Mesodermal cell (in vitro differentiated cells): ENCODE data around the gene PLOD1.

Source experiments
- H3K27ac ChIP-seq: 2 replicates; pipeline ENCODE4 v1.7.0; 2013; ENCODE audit warnings: mild to moderate bottlenecking, low read depth, low read length, moderate library complexity; ENCODE audit not compliant: severe bottlenecking
- H3K36me3 ChIP-seq: 2 replicates; pipeline ENCODE4 v1.7.1; 2013; ENCODE audit warnings: mild to moderate bottlenecking, low read length, moderate library complexity; ENCODE audit not compliant: control insufficient read depth, insufficient read depth
- H3K4me1 ChIP-seq: one replicate; pipeline ENCODE4 v1.7.1; 2013; ENCODE audit warnings: mild to moderate bottlenecking, low read length; ENCODE audit not compliant: insufficient read depth, control insufficient read depth, poor library complexity, severe bottlenecking
- H3K4me3 ChIP-seq: 2 replicates; pipeline ENCODE4 v1.7.0; 2013; ENCODE audit warnings: low read length, control low read depth, mild to moderate bottlenecking; ENCODE audit not compliant: insufficient read depth, poor library complexity, severe bottlenecking; ENCODE audit errors: extremely low read depth
- H3K9me3 ChIP-seq: 2 replicates; pipeline ENCODE4 v1.7.1; 2013; ENCODE audit warnings: mild to moderate bottlenecking, low read length, moderate library complexity; ENCODE audit not compliant: control insufficient read depth
- WGBS, 2 experiments: methylation state at CpG; one replicate each; pipeline ENCODE4 v1.1.5; 2013; ENCODE audit warnings: missing lambda C conversion rate in 2 of 2; ENCODE audit not compliant: insufficient coverage in 2 of 2; 5-methylcytosine and 5-hydroxymethylcytosine counted together

Gene PLOD1

DNA sequence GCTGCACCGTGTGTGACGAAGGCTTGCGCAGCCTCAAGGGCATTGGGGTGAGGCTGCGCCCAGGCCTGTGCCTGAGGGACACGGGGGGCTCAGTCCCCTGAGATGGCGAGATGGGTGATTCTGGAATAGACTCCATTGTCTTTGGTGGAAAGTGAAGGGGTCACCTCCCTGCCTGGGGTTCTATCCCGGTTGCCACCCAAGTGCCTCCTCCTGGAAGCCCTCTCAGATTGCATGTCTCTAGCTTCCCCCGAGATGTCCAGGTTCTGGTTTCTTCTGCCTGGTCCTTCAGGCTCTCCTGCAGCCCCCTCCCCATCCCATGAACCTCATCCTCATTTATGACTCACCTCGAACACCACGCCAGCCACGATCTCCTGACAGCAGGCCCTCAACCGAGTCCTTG is 23.4 kb downstream of the PLOD1 start:
- 97% methylated on average over 8 to 12 of the region's 12 CpGs for WGBS, 2 experiments
- H3K36me3 ChIP-seq, result peaks cover 80% of the 10 kb centered on the region
- H3K27ac ChIP-seq, result no peak overlapping the region
- no peaks in the 10 kb centered on the region for H3K4me1 ChIP-seq
- H3K4me3 ChIP-seq, result no peak overlapping the region
- H3K9me3 ChIP-seq, result no peaks in the 10 kb centered on the region

DNA sequence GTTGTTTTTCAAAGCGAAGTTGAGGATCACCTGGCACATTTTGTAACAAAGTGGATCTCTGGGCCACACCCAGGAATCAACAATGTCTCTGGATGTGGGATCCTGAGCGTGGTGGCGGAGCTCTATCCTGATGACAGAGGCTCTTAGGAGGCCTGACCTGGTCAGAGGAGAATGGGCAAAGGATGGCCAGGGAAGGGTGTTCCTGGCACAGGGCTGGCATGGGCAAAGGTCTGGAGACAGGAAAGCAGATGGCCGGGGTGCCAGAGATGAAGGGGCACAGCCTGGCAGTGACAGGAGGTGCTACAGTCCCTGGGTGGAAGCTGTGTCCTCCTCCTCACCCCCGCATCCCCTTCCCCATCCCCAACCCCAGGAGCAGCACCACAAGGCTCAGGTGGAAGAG is 25.8 kb downstream of the PLOD1 start:
- Histone ChIP-seq H3K27ac (no peak overlapping the region), H3K4me3 (no peak overlapping the region), H3K9me3 (no peaks in the 10 kb centered on the region), H3K36me3 (peaks cover 84% of the 10 kb centered on the region), H3K4me1 (no peaks in the 10 kb centered on the region)
- 85 to 94% methylated on average over 3 of the region's 5 CpGs for WGBS, 2 experiments

DNA sequence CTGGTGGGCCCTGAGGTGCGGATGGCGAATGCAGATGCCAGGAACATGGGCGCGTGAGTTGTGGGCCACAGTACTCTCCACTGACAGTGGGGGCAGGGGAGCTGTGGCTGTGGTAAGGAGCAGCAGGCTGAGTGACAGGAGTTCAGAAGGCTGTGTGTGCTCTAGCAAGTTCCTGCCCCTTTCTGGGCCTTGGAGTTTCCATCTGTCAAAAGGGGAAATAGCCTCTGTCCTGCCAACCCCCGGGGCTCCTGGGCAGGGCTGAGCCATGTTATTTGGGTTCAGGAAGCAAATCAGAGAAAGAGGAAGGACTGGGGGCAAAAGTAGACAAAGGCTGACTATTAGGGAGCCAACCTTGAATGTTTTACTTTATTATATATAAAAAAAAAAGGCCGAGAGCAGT is 26.2 kb downstream of the PLOD1 start:
- H3K9me3 ChIP-seq, result no peaks in the 10 kb centered on the region
- H3K4me3 ChIP-seq, result no peak overlapping the region
- no peaks in the 10 kb centered on the region for H3K4me1 ChIP-seq
- WGBS, 2 experiments, result 90 to 95% methylated on average over 4 to 5 of the region's 6 CpGs
- H3K27ac ChIP-seq, result no peak overlapping the region
- H3K36me3 ChIP-seq, result peaks cover 84% of the 10 kb centered on the region

DNA sequence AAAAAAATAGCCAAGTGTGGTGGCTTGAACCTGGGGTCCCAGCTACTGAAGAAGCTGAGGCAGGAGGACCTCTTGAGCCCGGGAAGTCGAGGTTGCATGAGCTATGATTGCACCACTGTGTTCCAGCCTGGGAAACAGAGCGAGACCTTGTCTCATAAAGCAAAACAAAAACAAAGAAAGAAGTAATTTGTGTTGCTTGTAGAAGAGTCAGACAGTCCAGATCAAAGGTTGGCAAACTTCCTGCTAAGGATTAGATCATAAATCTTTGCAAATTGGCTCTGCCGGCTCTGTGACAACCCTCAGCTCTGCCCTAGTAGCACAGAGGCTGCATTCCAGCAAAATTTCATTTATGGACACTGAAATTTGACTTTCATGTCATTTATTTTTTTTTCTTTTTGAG is 26.7 kb downstream of the PLOD1 start:
- 90 to 92% methylated on average over 3 of the region's 4 CpGs for WGBS, 2 experiments

DNA sequence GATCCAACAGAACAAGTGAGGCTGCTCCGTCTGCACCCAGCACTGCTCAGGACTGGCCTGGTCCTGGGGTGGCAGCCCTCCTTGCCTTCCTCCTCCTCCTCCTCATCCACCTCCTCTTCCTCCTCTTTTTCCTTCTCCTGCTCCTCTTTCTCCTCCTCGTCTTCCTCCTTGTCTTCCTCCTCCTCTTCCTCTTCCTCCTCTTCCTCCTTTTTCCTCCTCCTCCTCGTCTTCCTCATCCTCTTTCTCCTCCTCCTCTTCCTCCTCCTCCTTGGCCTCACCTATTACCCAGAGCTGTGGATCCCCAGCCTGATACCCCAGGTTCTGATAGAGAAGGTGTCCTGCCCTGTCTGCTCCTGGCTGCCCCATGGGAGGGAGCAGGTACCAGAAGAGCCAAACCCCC is 29.1 kb downstream of the PLOD1 start:
- Histone ChIP-seq H3K4me3 (no peak overlapping the region), H3K27ac (no peak overlapping the region), H3K4me1 (no peaks in the 10 kb centered on the region), H3K36me3 (peaks cover 76% of the 10 kb centered on the region), H3K9me3 (no peaks in the 10 kb centered on the region)
- WGBS, 2 experiments, result 89 to 100% methylated on average over 3 of the region's 3 CpGs

More for the DNA sequence above, 26.7 kb downstream of the PLOD1 start:
- Histone ChIP-seq H3K36me3 (peaks cover 85% of the 10 kb centered on the region), H3K9me3 (no peaks in the 10 kb centered on the region), H3K4me3 (no peak overlapping the region), H3K4me1 (no peaks in the 10 kb centered on the region), H3K27ac (no peak overlapping the region)

DNA sequence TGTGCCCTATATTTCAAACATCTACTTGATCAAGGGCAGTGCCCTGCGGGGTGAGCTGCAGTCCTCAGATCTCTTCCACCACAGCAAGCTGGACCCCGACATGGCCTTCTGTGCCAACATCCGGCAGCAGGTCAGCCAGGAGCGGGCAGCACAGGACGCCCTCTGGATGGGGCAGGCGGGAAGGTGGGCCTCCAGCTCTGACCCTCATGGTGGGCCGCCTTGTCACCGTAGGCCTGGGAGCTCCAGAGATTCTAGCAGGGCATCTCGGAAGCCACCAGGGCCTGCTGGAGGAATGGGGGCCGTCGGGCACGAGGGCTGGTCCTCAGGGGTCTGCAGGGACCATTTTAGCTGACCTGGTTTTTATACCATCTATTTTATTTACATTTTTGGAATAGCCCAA is 30.1 kb downstream of the PLOD1 start:
- H3K4me3 ChIP-seq, result no peak overlapping the region
- 94 to 99% methylated on average over 11 to 12 of the region's 12 CpGs for WGBS, 2 experiments
- H3K27ac ChIP-seq, result no peak overlapping the region

DNA sequence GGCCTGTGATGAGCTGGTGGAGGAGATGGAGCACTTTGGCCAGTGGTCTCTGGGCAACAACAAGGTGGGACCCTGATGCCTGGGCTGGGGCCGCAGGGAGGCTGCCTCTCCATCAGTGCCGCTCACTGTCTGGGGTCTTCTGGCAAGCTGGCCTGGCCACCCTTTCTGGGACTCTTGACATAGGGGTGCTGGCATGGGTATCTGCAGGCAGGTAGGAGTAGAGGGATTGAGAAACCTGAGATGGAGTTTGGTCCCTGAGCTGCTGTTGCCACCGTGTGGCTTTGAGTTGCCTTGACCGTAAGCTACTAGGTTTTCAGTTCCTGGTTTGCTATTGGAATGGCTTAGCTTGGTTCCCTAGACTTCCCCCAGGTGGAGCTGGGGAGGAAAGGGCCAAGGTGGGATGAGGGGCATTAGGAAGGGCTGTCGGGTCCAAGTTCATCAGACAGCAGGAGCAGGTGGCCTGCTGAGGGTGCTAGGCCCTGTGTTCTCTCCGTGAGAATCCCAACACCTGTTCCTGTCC is 32.6 kb downstream of the PLOD1 start:
- Histone ChIP-seq H3K4me1 (no peaks in the 10 kb centered on the region), H3K27ac (no peak overlapping the region), H3K9me3 (no peaks in the 10 kb centered on the region), H3K36me3 (peaks cover 67% of the 10 kb centered on the region), H3K4me3 (no peak overlapping the region)
- whole genome bisulfite sequencing, 2 experiments, result 54 to 61% methylated on average over 4 to 5 of the region's 6 CpGs

More for the DNA sequence above, 30.1 kb downstream of the PLOD1 start:
- Histone ChIP-seq H3K36me3 (peaks cover 83% of the 10 kb centered on the region), H3K4me1 (no peaks in the 10 kb centered on the region), H3K9me3 (no peaks in the 10 kb centered on the region)

DNA sequence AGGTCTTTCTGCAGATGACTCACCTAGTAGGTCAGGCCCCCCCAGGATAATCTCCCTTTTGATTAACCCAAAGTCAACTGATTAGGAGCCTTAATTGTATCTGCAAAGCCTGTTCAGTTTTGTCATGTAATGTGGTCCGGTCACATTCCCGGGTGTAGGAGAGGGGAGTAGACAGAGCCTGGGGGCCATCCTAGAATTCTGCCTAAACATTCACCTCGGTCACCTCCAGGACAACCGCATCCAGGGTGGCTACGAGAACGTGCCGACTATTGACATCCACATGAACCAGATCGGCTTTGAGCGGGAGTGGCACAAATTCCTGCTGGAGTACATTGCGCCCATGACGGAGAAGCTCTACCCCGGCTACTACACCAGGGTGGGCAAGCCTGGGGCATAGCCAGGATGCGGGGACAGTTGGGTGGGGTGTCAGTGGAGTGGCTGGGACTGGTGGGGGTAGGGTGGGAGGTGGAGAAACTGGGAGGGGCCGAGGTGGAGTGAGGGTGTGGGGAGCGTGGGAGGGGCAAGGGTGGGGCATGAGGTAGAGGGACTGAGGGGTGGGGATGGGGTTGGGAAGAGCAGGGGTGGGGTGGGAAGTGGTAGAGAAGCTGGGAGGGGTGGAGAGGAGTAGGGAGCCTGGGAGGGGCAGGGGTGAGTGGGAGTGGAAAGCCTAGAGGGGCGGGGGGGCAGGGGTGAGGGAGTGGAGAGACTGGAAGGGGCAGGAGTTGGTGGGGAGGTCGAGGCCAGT is 36.1 kb downstream of the PLOD1 start:
- H3K27ac ChIP-seq, result no peak overlapping the region

DNA sequence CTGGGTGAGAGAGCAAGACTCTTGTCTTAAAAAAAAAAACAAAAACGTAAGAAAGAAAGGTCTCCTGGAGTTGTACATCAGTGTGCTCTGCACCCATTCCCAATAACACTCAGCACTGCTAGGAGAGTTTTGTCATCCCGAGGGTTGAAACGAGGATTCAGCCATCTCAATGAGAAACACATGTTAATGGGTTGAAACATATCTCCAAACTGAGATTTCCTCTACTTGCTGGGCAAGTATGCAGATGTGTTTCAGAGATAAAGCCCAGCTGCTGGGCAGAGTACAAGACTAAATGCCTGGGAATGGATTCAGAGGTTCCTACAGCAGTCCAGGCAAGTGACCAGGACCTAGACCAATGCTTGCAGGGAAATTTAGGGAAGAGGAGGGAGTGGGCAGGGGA is 43.1 kb downstream of the PLOD1 start:
- WGBS, 2 experiments, result 100% methylated on average over 1 to 2 of the region's 3 CpGs
- H3K4me1 ChIP-seq, result peaks cover 16% of the 10 kb centered on the region
- peaks cover 40% of the 10 kb centered on the region for H3K36me3 ChIP-seq
- H3K9me3 ChIP-seq, result no peaks in the 10 kb centered on the region
- no peak overlapping the region for H3K27ac ChIP-seq
- H3K4me3 ChIP-seq, result no peak overlapping the region

More for the DNA sequence above, 36.1 kb downstream of the PLOD1 start:
- 96 to 98% methylated on average over 10 to 13 of the region's 17 CpGs for WGBS, 2 experiments
- no peaks in the 10 kb centered on the region for H3K4me1 ChIP-seq
- H3K4me3 ChIP-seq, result no peak overlapping the region
- peaks cover 63% of the 10 kb centered on the region for H3K36me3 ChIP-seq
- H3K9me3 ChIP-seq, result no peaks in the 10 kb centered on the region

DNA sequence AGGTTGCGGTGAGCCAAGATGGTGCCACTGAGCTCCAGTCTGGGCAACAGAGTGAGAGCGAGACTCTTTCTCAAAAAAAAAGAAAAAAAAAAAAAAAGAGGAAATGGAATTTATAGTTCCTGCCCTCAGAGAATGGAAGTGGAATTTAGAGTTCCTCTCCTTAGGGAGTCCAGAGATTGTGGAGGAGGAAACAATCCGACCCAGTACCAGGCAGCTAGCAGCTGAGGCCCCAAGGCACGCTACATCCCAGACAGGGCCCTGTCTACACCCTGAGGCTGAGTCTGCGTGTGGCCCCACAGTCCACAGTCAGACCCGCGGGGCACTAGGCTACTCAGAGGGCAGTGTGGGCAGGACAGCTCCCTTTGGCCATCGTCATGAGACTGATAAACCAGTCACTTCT is 43.8 kb downstream of the PLOD1 start:
- Histone ChIP-seq H3K27ac (no peak overlapping the region), H3K36me3 (peaks cover 42% of the 10 kb centered on the region), H3K4me3 (no peak overlapping the region), H3K4me1 (peaks cover 18% of the 10 kb centered on the region), H3K9me3 (no peaks in the 10 kb centered on the region)
- WGBS, 2 experiments, result 78 to 91% methylated on average over 4 to 5 of the region's 8 CpGs
